ENCODE results near the gene C4orf50. TPM values are rescaled to one million over a fixed set of nuclear protein-coding genes. Genes with fewer than 3 reads are reported as not detected.

Gene C4orf50
- total and polyA plus RNA-seq, 10 of the 15 experiments (the other 5 are each of a cell fraction or from before 2014, with no cell fraction given) = 0.04 to 0.09 (median 0.05) TPM; not detected in 3

GRCh38 chr4:5945936-5946335 is 72.3 kb downstream of the C4orf50 start:
- Histone ChIP-seq H2AFZ (ENCODE audit: control insufficient read depth, low read depth, low read length) (no peak overlapping the region), H3K4me2 (ENCODE audit: control insufficient read depth, insufficient read depth) (no peak overlapping the region), H3K4me1 (ENCODE audit: control insufficient read depth, insufficient read depth, low read length) (no peaks in the 10 kb centered on the region; the same call in 1 of the 2 replicates), H3K9me3 (replicated peaks; ENCODE audit: control insufficient read depth, insufficient read depth, low read length) (no peaks in the 10 kb centered on the region; the same call in 1 of the 3 replicates), H3K4me3 (no peak overlapping the region), H4K20me1 (ENCODE audit: control insufficient read depth, insufficient read depth) (no peaks in the 10 kb centered on the region), H3K27ac (ENCODE audit: control insufficient read depth, insufficient read depth) (no peak overlapping the region), H3K79me2 (ENCODE audit: control insufficient read depth, insufficient read depth, low read length) (no peaks in the 10 kb centered on the region), H3K36me3 (ENCODE audit: control insufficient read depth in 2 of 2, insufficient read depth in 2 of 2, low read length in 1 of 2) (no peaks in the 10 kb centered on the region), H3K9ac (ENCODE audit: control insufficient read depth, insufficient read depth, low read length) (no peak overlapping the region), H3K27me3 (replicated peaks in 1 of 2; ENCODE audit: control insufficient read depth in 2 of 2, insufficient read depth in 2 of 2, low read length in 1 of 2) (no peaks in the 10 kb centered on the region)
- WGBS (ENCODE audit: insufficient coverage, insufficient replicate concordance, low lambda C conversion rate, missing lambda C conversion rate) = 25% methylated on average over 6 of the region's 6 CpGs
- SMC1A ChIA-PET (ENCODE audit: uncharacterized antibody, unreplicated experiment) = no interaction called here
- in situ Hi-C loops (cut with MboI) = no loop called here
- intact Hi-C loops (cut with micrococcal nuclease; ENCODE audit: unreplicated experiment) = no loop called here
- no TSS peak for BruUV-seq (replicated peaks)
- RAD21 ChIA-PET (ENCODE audit: unreplicated experiment) = no interaction called here
- DNase-seq (ENCODE audit: low read depth, low spot score) = no peak
- FAIRE-seq = no peak
- POLR2A ChIA-PET = no interaction called here
- no peak for ATAC-seq
- CTCF ChIA-PET = no interaction called here
- TF ChIP-seq JUNB (IDR thresholded peaks at IDR 0.05) = no peak
- TF ChIP-seq, protein P1, sequence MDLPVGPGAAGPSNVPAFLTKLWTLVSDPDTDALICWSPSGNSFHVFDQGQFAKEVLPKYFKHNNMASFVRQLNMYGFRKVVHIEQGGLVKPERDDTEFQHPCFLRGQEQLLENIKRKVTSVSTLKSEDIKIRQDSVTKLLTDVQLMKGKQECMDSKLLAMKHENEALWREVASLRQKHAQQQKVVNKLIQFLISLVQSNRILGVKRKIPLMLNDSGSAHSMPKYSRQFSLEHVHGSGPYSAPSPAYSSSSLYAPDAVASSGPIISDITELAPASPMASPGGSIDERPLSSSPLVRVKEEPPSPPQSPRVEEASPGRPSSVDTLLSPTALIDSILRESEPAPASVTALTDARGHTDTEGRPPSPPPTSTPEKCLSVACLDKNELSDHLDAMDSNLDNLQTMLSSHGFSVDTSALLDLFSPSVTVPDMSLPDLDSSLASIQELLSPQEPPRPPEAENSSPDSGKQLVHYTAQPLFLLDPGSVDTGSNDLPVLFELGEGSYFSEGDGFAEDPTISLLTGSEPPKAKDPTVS (IDR thresholded peaks at IDR 0.05; ENCODE audit: low read depth, low read length) = no peak
- no peak for TF ChIP-seq RELB (IDR thresholded peaks at IDR 0.05; ENCODE audit: low read depth)
- no peak for TF ChIP-seq MEF2B (IDR thresholded peaks at IDR 0.05; ENCODE audit: partially characterized antibody, poor library complexity, severe bottlenecking)
- TF ChIP-seq MAX (IDR thresholded peaks at IDR 0.05; ENCODE audit: low read depth, low read length) = no peak
- TF ChIP-seq BCL11A (IDR thresholded peaks at IDR 0.05; ENCODE audit: low read depth, low read length) = no peak
- TF ChIP-seq RELA (IDR thresholded peaks at IDR 0.05; ENCODE audit: borderline replicate concordance, partially characterized antibody) = no peak

Data from GM12878 (cell line).